Esophagus muscularis mucosa (tissue), 3 donors: ENCODE data around the gene BCR.

Experiments used
- EP300 ChIP-seq: sonication (generic); formaldehyde crosslinking; IDR thresholded peaks from one replicate; pipeline ENCODE4 v1.6.1; 2017; ENCODE audit warnings: antibody characterized with exemption
- POLR2AphosphoS5 ChIP-seq, 2 donors: sonication (generic); formaldehyde crosslinking; IDR thresholded peaks; one replicate each; pipeline ENCODE4 v1.6.1; 2017; ENCODE audit warnings: antibody characterized with exemption in 2 of 2

GRCh38 chr22:23353696-23354095, 173.4 kb downstream of the BCR start:
- no peak for TF ChIP-seq EP300
- no peak for TF ChIP-seq POLR2AphosphoS5 (IDR thresholded peaks at IDR 0.05)
